MM.1S (cell line): ENCODE data around the gene ZC3H7B.

Source experiments
- EZH2 ChIP-seq: fragments of 300-600 bp; sonication (generic); optimal IDR thresholded peaks from 2 replicates; pipeline ENCODE3; 2017; ENCODE audit warnings: low read depth, mild to moderate bottlenecking, antibody characterized with exemption, low read length, mixed read lengths
- EZH2phosphoT487 ChIP-seq: fragments of 300-600 bp; sonication (generic); IDR thresholded peaks from 2 replicates; pipeline ENCODE4 v1.6.1; 2018; ENCODE audit warnings: antibody characterized with exemption, low read length
- TF ChIP-seq, protein P1 (sequence below): fragments of 300-600 bp; sonication (generic); IDR thresholded peaks from 2 replicates; pipeline ENCODE4 v1.5.1; 2016; ENCODE audit warnings: antibody characterized with exemption, low read length, mixed read lengths

DNA sequence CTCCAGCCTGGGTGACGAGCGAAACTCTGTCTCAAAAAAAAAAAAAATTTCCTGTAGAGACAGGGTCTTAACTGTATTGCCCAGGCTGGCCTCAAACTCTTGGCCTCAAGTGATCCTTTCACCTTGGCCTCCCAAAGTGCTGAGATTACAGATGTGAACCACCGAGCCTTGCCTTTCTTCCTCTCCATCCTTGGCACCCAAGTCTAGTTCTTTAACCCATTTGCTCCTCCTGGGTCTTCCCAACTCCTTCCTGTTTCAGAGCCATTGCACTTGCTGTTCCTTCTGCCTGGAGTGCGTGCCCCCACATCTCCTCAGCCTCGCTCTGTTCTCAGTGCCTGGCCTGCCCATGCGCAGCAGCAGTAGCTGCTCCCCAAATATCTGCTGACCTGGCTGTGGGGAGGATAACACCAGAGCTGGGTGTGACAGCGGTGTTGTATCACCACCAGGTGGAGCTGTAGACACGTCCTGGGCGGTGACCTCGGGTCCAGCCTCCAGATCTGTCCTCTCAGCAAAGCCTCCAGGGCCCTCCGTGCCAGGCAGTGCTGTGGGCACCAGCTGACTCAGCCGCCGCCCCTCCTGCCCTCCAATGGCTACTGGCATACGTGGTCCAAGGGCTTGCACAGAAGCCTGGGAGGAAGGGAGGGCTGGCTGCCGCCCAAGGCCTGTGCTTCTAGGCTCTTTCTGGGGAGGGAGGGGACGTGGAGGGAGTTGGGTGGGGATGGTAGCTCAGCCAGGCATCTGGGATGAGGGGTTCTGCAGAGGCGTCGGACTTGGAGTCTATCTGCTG, 102.4 kb downstream of the ZC3H7B start:
- TF ChIP-seq, protein P1, sequence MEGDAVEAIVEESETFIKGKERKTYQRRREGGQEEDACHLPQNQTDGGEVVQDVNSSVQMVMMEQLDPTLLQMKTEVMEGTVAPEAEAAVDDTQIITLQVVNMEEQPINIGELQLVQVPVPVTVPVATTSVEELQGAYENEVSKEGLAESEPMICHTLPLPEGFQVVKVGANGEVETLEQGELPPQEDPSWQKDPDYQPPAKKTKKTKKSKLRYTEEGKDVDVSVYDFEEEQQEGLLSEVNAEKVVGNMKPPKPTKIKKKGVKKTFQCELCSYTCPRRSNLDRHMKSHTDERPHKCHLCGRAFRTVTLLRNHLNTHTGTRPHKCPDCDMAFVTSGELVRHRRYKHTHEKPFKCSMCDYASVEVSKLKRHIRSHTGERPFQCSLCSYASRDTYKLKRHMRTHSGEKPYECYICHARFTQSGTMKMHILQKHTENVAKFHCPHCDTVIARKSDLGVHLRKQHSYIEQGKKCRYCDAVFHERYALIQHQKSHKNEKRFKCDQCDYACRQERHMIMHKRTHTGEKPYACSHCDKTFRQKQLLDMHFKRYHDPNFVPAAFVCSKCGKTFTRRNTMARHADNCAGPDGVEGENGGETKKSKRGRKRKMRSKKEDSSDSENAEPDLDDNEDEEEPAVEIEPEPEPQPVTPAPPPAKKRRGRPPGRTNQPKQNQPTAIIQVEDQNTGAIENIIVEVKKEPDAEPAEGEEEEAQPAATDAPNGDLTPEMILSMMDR: peak; percentile 97
- no peak for TF ChIP-seq EZH2
- no peak for TF ChIP-seq EZH2phosphoT487
